ENCODE results near the gene FOXO3.
A peak's percentile ranks its signal among the peaks of the same experiment; 100 is the strongest.

Gene FOXO3

DNA sequence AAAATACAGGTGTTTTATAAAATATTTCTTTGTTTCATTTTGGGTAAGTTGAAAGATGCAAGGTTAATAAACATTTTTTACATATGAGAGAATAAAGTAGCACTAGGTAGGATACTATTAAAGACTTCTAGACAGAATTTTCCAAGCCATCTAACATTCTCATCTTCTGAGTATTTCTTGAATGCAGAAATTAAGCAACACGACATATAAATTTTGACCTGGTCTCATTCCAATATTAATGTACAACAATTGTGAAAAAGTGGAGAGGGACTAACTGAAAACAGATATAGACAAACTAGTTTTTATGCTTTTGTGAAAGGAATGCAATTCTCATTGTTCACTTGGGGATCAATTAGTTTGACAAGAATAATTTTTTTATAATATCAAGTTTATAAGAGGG, 11.5 kb upstream of the FOXO3 start:
- TF ChIP-seq POLR2AphosphoS5 (IDR thresholded peaks at IDR 0.05; ENCODE audit: borderline replicate concordance, low read depth, low read length) (no peak), FOXP2 (optimal IDR thresholded peaks at IDR 0.05; ENCODE audit: control extremely low read depth, extremely low read length, insufficient read depth) (no peak), EZH2 (IDR thresholded peaks at IDR 0.05) (no peak)
- no peak for DNase-seq (ENCODE audit: low read depth, low spot score)
- Histone ChIP-seq H3K4me3 (no peak overlapping the region), H3K36me3 (ENCODE audit: insufficient read depth, low read length) (no peaks in the 10 kb centered on the region), H3K9me3 (ENCODE audit: low read depth, low read length) (no peaks in the 10 kb centered on the region), H3K9ac (ENCODE audit: insufficient read length) (no peak overlapping the region), H3K27ac (no peak overlapping the region)

DNA sequence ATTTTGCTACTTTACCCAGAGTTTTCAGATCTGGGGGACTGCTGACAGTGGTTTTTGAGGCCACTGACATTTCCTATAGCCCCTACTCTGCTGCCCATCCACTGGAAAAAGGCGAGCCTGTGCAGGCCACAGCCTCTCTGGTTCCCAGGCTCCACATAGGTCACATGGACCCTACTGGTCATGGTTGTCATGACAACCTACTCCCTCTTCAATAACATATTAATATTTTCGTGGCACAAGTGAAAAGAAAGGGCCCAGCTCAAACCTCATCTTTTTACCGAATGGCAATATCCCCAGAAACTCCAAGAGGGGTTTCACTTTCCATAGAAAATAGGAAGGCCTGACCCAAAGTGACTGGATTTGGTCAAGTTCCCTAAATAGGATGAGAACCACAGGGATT, 11.0 kb upstream of the FOXO3 start:
- Histone ChIP-seq H3K9ac (ENCODE audit: insufficient read length) (no peak overlapping the region), H3K27ac (no peak overlapping the region), H3K4me3 (no peak overlapping the region), H3K9me3 (ENCODE audit: low read depth, low read length) (no peaks in the 10 kb centered on the region), H3K36me3 (ENCODE audit: insufficient read depth, low read length) (no peaks in the 10 kb centered on the region)
- TF ChIP-seq POLR2AphosphoS5 (IDR thresholded peaks at IDR 0.05; ENCODE audit: borderline replicate concordance, low read depth, low read length) (no peak), EZH2 (IDR thresholded peaks at IDR 0.05) (no peak), FOXP2 (optimal IDR thresholded peaks at IDR 0.05; ENCODE audit: control extremely low read depth, extremely low read length, insufficient read depth) (no peak)
- no peak for DNase-seq (ENCODE audit: low read depth, low spot score)

DNA sequence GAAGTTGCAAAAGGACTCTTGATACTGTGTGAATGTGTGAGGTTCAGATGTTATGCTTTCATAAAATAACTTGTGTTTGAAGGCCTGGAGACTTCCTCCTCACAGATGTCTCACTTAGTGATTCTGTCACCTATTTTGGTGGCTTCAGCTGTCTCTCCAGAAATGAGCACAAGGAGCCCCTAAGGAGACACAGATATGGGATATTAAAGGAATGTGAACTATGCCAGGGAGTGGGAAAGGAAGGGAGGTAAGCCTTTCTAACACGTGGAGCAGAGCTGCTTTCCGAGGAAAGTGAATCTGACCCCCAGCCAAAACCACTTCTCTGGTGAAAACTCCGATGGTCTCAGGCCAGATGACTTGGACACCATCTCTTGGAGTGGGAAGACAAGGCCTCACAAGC, 10.5 kb upstream of the FOXO3 start:
- no peak overlapping the region for H3K27ac ChIP-seq
- H3K36me3 ChIP-seq (ENCODE audit: insufficient read depth, low read length) = no peaks in the 10 kb centered on the region
- no peak for TF ChIP-seq FOXP2 (optimal IDR thresholded peaks at IDR 0.05; ENCODE audit: control extremely low read depth, extremely low read length, insufficient read depth)
- TF ChIP-seq POLR2AphosphoS5 (IDR thresholded peaks at IDR 0.05; ENCODE audit: borderline replicate concordance, low read depth, low read length) = no peak
- TF ChIP-seq EZH2 (IDR thresholded peaks at IDR 0.05) = no peak
- no peaks in the 10 kb centered on the region for H3K9me3 ChIP-seq (ENCODE audit: low read depth, low read length)
- DNase-seq (ENCODE audit: low read depth, low spot score) = no peak
- H3K9ac ChIP-seq (ENCODE audit: insufficient read length) = no peak overlapping the region
- no peak overlapping the region for H3K4me3 ChIP-seq

DNA sequence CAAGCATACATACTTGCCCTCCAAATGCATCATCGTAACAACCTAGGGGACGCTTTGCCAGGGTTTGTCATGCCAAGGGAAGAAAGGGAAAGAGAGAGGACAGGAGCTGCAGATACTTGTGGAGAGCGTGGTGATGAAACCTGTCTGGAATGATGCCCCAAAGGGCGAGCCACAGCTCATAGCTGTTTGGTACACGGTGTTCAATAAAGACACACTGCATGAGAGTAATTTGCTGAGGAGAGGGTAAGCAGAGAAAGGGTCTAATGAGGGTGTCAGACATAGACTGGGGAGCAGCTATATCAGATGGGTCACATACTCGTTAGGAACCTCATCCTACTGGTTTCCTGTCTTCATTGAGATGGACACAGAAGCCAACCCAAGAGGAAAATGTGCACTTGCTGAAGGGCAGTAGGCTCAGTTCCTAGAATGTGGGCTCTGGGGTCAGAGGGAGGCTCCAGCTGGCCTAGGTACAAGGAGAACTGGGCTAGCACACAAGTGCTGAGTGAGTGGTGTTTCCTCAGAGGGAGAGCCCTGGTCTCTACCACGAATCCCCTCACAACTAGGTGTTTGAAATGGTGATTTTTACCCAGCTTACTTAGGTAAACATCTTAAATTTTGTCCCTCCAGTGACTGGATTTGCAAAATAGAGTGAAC, 5.2 kb upstream of the FOXO3 start:
- Histone ChIP-seq H3K9me3 (ENCODE audit: low read depth, low read length) (no peaks in the 10 kb centered on the region), H3K27ac (no peak overlapping the region), H3K36me3 (ENCODE audit: insufficient read depth, low read length) (no peaks in the 10 kb centered on the region), H3K4me3 (no peak overlapping the region), H3K9ac (ENCODE audit: insufficient read length) (no peak overlapping the region)
- no peak for DNase-seq (ENCODE audit: low read depth, low spot score)
- TF ChIP-seq EZH2 (IDR thresholded peaks at IDR 0.05) (no peak), POLR2AphosphoS5 (IDR thresholded peaks at IDR 0.05; ENCODE audit: borderline replicate concordance, low read depth, low read length) (no peak), FOXP2 (optimal IDR thresholded peaks at IDR 0.05; ENCODE audit: control extremely low read depth, extremely low read length, insufficient read depth) (no peak)

DNA sequence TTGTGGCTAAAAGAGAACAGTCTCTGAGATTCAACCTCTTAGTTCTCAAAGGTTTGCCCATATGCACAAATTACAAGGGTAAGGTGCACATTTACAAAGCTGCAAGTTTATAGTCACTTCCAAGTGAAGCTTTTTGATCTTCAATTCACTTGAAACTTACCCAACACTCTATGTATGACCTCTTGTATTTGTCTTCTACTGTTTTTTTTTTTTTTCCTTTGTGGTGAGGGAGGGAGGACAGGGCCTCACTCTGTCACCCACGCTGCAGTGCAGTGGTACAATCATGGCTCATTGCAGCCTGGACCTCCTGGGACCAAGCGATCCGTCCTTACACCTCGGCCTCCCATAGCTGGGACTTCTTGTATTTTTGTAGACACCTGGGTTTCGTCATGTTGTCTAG, 4.5 kb upstream of the FOXO3 start:
- Histone ChIP-seq H3K36me3 (ENCODE audit: insufficient read depth, low read length) (no peaks in the 10 kb centered on the region), H3K27ac (no peak overlapping the region), H3K9me3 (ENCODE audit: low read depth, low read length) (no peaks in the 10 kb centered on the region), H3K9ac (ENCODE audit: insufficient read length) (no peak overlapping the region), H3K4me3 (no peak overlapping the region)
- TF ChIP-seq POLR2AphosphoS5 (IDR thresholded peaks at IDR 0.05; ENCODE audit: borderline replicate concordance, low read depth, low read length) (no peak), EZH2 (IDR thresholded peaks at IDR 0.05) (no peak), FOXP2 (optimal IDR thresholded peaks at IDR 0.05; ENCODE audit: control extremely low read depth, extremely low read length, insufficient read depth) (no peak)
- no peak for DNase-seq (ENCODE audit: low read depth, low spot score)

DNA sequence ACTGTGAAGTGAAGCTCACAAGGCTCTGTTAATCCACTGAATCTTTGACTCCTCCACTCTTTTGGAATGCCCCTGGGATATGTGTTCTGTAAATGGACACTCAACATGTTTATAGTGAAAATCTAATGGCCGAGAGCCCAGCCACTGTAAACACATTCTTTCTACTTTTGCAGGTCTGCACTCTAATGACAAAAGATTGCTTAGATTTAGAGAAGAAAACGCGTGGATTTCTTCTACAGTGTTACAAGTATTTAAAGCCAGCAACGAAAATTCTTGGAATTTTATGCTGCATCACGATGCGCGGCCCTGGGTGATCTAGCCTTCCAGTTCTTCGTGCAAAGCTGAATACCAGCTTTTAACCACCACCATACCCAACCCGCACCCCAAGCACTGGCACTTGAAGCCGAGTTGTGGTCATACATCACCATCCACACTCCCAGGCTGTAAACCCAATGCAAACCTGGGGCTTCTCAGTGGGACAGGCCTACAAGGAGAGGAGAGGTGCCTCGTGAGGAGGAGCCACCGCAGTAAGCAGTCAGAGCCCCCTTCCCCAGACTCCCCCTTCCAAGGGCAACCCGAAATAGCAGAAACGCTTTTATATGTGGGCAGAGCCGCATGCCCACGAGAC, 3.7 kb upstream of the FOXO3 start:
- peaks cover 3% of the 10 kb centered on the region; the same call in 1 of the 2 replicates for H3K36me3 ChIP-seq (ENCODE audit: insufficient read depth, low read length)
- peak overlapping the region; percentile 89 for H3K9ac ChIP-seq (ENCODE audit: insufficient read length)
- H3K27ac ChIP-seq = peak overlapping the region; percentile 97; the same call in 1 of the 2 replicates
- no peaks in the 10 kb centered on the region for H3K9me3 ChIP-seq (ENCODE audit: low read depth, low read length)
- H3K4me3 ChIP-seq = peak overlapping the region; percentile 94
- DNase-seq (ENCODE audit: low read depth, low spot score) = no peak
- TF ChIP-seq FOXP2 (optimal IDR thresholded peaks at IDR 0.05; ENCODE audit: control extremely low read depth, extremely low read length, insufficient read depth) (no peak), POLR2AphosphoS5 (IDR thresholded peaks at IDR 0.05; ENCODE audit: borderline replicate concordance, low read depth, low read length) (no peak), EZH2 (IDR thresholded peaks at IDR 0.05) (no peak)

DNA sequence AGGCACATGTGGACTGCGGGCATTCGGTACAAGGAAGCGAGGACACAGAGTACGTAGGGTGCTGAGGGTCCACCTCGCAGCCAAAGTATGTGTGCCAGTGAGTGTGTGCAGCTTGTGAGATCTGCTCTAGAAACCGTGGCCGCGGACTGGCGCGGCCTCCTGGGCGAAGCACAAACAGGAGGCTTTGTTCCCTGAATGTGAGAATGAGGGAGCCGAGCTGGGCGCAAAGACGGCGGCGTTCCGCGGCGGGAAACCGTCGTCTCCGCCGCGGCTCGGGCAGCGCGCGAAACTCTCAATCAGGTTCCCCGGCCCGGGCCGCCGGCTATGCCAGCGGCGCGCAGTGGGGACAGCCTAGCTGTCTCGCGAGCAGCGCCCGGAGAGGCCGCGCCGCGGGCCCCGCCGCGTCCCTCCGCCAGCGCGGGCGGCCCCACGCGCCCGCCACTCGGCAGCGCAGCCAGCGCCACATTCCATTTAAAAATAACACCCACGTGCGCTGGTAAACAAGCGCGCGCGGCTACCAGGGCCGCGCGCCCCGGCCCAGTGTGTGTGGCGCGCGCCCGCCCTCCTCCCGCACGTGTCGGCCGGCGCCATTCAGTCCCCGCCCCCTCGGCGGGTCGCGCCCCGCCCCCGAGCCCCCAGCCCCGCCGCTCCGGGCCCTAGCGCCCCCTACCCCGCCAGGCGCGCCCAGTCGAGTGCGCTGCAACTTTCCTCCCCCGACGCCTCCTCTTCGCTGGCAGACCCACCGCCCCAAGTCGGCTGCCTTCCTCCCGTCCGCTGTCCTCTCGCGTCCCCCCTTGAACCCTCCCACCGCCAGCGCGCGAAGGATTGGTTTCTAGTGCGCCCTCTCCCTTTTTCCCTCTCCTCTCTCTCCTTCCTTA, 3.0 kb upstream of the FOXO3 start:
- no peak for DNase-seq (ENCODE audit: low read depth, low spot score)
- H3K27ac ChIP-seq = peak overlapping the region; percentile 97
- peaks cover 3% of the 10 kb centered on the region; the same call in 1 of the 2 replicates for H3K36me3 ChIP-seq (ENCODE audit: insufficient read depth, low read length)
- peak overlapping the region; percentile 94 for H3K4me3 ChIP-seq
- no peaks in the 10 kb centered on the region for H3K9me3 ChIP-seq (ENCODE audit: low read depth, low read length)
- peak overlapping the region; percentile 89 for H3K9ac ChIP-seq (ENCODE audit: insufficient read length)
- TF ChIP-seq FOXP2 (optimal IDR thresholded peaks at IDR 0.05; ENCODE audit: control extremely low read depth, extremely low read length, insufficient read depth) (no peak), POLR2AphosphoS5 (IDR thresholded peaks at IDR 0.05; ENCODE audit: borderline replicate concordance, low read depth, low read length) (peak; percentile 31; the same call in 1 of the 2 replicates)
